Sigmoid colon (tissue), 4 donors: Measurements from ENCODE around the gene CASZ1.

Experiments used
- EP300 ChIP-seq, 4 donors: sonication (generic); formaldehyde crosslinking; IDR thresholded peaks; one replicate each; pipeline ENCODE4 v1.6.1; 2017; ENCODE audit warnings: antibody characterized with exemption in 4 of 4
- POLR2A ChIP-seq, 2 donors: fragments of 450-650 bp; IDR thresholded peaks; one replicate each; pipeline ENCODE4 v1.6.1; 2016; ENCODE audit warnings: antibody characterized with exemption in 2 of 2, mild to moderate bottlenecking in 2 of 2, moderate library complexity in 2 of 2
- POLR2AphosphoS5 ChIP-seq, 4 donors: sonication (generic); formaldehyde crosslinking; IDR thresholded peaks; one replicate each; pipeline ENCODE4 v1.6.1; 2017; ENCODE audit warnings: antibody characterized with exemption in 4 of 4
- TF ChIP-seq, protein P1 (sequence below), 4 experiments: fragments of 450-650 bp in 3 of 4; fragments of 200-600 bp in 1 of 4; IDR thresholded peaks; one replicate each; pipeline ENCODE4 v1.5.1; 2016 to 2019; ENCODE audit warnings: antibody characterized with exemption in 4 of 4, mild to moderate bottlenecking in 3 of 4, moderate library complexity in 2 of 4

- TF ChIP-seq, protein P1, sequence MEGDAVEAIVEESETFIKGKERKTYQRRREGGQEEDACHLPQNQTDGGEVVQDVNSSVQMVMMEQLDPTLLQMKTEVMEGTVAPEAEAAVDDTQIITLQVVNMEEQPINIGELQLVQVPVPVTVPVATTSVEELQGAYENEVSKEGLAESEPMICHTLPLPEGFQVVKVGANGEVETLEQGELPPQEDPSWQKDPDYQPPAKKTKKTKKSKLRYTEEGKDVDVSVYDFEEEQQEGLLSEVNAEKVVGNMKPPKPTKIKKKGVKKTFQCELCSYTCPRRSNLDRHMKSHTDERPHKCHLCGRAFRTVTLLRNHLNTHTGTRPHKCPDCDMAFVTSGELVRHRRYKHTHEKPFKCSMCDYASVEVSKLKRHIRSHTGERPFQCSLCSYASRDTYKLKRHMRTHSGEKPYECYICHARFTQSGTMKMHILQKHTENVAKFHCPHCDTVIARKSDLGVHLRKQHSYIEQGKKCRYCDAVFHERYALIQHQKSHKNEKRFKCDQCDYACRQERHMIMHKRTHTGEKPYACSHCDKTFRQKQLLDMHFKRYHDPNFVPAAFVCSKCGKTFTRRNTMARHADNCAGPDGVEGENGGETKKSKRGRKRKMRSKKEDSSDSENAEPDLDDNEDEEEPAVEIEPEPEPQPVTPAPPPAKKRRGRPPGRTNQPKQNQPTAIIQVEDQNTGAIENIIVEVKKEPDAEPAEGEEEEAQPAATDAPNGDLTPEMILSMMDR (IDR thresholded peaks at IDR 0.05) = no peak
- TF ChIP-seq POLR2AphosphoS5 (IDR thresholded peaks at IDR 0.05) (peak in 2 of 4 donors; percentile 28 to 71), POLR2A (IDR thresholded peaks at IDR 0.05) (no peak), EP300 (IDR thresholded peaks at IDR 0.05) (peak in 1 of 4 donors; percentile 38)
Measured at GRCh38 chr1:10682449-10683309, 113.8 kb downstream of the CASZ1 start.
